Activated T-cell treated with anti-CD3 and anti-CD28 coated beads, Interleukin-2, amount 50 U/mL, for 24 hours (primary cell): ENCODE data around the gene IL31RA.

Experiments used
- DNase-seq: peaks from one replicate; pipeline ENCODE4 v3.0.0-alpha.2; 2020
- H3K27ac Mint-ChIP-seq: 2 replicates; pipeline ENCODE4 v1.8.0; 2020; ENCODE audit warnings: mild to moderate bottlenecking, mixed read lengths
- H3K27me3 Mint-ChIP-seq: 2 replicates; pipeline ENCODE4 v1.8.0; 2020; ENCODE audit warnings: mixed read lengths
- H3K36me3 Mint-ChIP-seq: 2 replicates; pipeline ENCODE4 v1.8.0; 2020; ENCODE audit warnings: low read depth, mixed read lengths
- H3K4me1 Mint-ChIP-seq: 2 replicates; pipeline ENCODE4 v1.8.0; 2020; ENCODE audit warnings: low read depth, mixed read lengths
- H3K4me3 Mint-ChIP-seq: 2 replicates; pipeline ENCODE4 v1.8.0; 2020; ENCODE audit warnings: mild to moderate bottlenecking, moderate library complexity, mixed read lengths
- H3K9me3 Mint-ChIP-seq: 2 replicates; pipeline ENCODE4 v1.8.0; 2020; ENCODE audit warnings: mixed read lengths

Gene IL31RA

DNA sequence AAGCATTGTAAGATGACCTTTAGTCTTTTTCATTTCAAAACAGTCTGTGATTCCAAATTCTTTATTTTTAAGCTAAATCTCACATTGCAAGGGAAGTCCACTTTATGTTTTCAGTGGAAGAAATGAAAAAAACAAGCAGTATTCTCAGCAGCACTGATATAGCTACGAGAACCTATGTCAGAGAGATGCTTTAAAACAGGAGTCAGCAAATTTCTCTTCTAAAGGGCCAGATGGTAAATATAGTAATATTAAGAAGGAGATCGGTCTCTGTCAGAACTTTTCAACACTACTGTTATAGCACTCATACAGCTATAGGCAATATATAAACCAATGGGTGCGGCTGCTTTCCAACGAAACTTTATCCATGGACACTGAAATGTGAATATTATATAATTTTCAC is 18.7 kb downstream of the IL31RA start:
- H3K36me3 Mint-ChIP-seq: no peaks in the 10 kb centered on the region
- H3K4me3 Mint-ChIP-seq: no peak overlapping the region
- H3K9me3 Mint-ChIP-seq: peaks cover 1% of the 10 kb centered on the region
- H3K27ac Mint-ChIP-seq: no peak overlapping the region
- no peaks in the 10 kb centered on the region for H3K27me3 Mint-ChIP-seq
- peaks cover 33% of the 10 kb centered on the region for H3K4me1 Mint-ChIP-seq
- DNase-seq: no peak

DNA sequence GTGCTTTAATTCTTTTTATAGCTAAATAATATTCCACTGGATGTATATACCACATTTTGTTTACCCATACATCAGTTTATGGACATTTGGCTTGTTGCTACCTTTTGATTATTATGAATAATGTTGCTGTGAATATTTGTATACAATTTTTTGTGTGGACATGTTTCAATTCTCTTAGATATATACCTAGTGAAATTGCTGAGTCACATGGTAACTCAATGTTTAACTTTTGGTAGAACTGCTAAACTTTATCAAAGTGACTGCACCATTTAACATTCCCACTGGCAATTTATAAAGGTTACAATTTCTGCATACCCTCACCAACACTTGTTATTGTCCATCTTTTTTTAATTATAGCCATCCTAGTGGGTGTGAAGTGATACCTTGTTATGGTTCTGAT is 22.1 kb downstream of the IL31RA start:
- Mint-ChIP-seq H3K9me3 (peaks cover 2% of the 10 kb centered on the region), H3K4me1 (peaks cover 14% of the 10 kb centered on the region), H3K4me3 (no peak overlapping the region), H3K27me3 (no peaks in the 10 kb centered on the region), H3K27ac (no peak overlapping the region), H3K36me3 (no peaks in the 10 kb centered on the region)
- DNase-seq: no peak

DNA sequence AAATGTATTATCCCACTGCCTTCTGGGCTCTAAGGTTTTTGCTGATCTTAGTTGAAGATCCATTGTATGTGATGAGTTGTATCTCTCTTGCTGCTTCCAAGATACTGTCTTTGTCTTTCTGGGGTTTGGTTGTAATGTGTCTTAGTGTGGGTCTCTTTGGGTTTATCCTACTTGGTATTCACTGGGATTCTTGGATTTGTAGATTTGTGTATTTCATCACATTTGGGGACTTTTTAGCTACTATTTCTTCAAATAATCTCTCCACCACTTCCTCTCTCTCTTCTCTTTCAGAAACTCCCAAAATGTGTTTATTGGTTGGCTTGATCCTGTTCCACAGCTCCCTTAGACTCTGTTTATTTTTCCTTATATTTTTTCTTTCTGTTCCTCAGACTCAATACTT is 26.5 kb downstream of the IL31RA start:
- H3K27me3 Mint-ChIP-seq: no peaks in the 10 kb centered on the region
- H3K4me3 Mint-ChIP-seq: no peak overlapping the region
- H3K4me1 Mint-ChIP-seq: no peaks in the 10 kb centered on the region
- no peaks in the 10 kb centered on the region for H3K36me3 Mint-ChIP-seq
- H3K27ac Mint-ChIP-seq: no peak overlapping the region
- no peak for DNase-seq
- H3K9me3 Mint-ChIP-seq: peaks cover 2% of the 10 kb centered on the region

DNA sequence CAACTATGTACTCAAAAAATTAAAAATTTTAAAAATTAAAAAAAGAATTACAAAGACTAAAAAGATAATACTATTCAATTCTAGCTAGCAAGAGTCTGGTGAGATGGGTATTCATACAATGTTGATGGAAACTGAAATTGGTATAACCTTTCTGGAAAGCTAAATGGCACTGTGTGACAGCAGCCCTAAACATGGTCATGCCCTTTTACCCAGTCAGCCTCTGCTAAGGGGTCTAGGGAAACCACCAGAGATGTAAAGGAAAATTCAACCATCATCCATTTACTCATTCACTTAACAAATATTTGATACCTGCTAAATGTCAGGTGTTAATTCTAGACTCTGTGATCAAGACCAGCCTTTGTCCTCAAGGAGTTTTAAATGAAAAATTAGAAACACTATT is 29.3 kb downstream of the IL31RA start:
- no peaks in the 10 kb centered on the region for H3K4me1 Mint-ChIP-seq
- no peak overlapping the region for H3K27ac Mint-ChIP-seq
- peaks cover 2% of the 10 kb centered on the region for H3K27me3 Mint-ChIP-seq
- no peaks in the 10 kb centered on the region for H3K36me3 Mint-ChIP-seq
- no peaks in the 10 kb centered on the region for H3K9me3 Mint-ChIP-seq
- DNase-seq: no peak
- H3K4me3 Mint-ChIP-seq: no peak overlapping the region

DNA sequence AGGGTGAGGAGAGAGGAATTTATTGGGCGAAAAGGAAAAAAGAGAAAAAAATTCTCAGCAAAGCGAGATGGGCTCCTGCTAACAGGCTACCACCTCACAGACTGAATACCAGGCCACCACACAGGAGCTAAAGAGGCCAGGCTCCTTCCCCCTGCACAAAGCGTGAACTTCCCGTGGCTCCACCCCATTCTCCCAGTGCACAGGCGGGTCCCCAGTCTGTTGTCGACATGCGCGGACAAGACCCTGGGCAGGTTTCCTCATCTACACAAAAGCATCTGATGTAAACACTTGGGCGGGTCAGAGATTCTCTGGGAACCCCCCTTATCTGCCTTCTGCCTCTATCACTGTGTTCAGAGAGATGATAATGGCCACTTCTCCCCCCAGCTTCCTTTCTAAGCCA is 34.2 kb downstream of the IL31RA start:
- Mint-ChIP-seq H3K27me3 (peaks cover 2% of the 10 kb centered on the region), H3K36me3 (no peaks in the 10 kb centered on the region), H3K27ac (no peak overlapping the region), H3K4me3 (no peak overlapping the region), H3K9me3 (no peaks in the 10 kb centered on the region), H3K4me1 (peaks cover 5% of the 10 kb centered on the region)
- DNase-seq: no peak

DNA sequence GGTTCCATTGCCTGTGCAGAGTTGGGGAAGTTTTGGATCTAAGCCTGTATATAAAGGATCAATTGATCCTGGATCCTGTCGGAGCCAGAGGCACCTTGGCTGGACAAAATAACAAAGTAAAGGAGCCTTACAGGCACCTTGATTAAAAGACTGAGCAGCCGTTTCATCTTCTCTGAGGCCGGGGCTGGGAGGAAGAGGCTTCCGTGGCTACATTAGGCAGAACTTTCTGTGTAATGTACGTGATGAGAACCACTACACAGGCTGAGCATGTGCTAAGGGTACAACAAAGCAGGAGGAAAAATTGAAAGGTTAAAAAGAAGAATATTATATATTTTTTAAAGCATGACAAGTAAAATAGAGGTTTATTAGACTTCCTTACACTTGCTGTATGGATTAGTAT is 37.0 kb downstream of the IL31RA start:
- Mint-ChIP-seq H3K36me3 (no peaks in the 10 kb centered on the region), H3K9me3 (no peaks in the 10 kb centered on the region), H3K27ac (no peak overlapping the region), H3K4me1 (peaks cover 5% of the 10 kb centered on the region), H3K27me3 (peaks cover 2% of the 10 kb centered on the region), H3K4me3 (no peak overlapping the region)
- no peak for DNase-seq

DNA sequence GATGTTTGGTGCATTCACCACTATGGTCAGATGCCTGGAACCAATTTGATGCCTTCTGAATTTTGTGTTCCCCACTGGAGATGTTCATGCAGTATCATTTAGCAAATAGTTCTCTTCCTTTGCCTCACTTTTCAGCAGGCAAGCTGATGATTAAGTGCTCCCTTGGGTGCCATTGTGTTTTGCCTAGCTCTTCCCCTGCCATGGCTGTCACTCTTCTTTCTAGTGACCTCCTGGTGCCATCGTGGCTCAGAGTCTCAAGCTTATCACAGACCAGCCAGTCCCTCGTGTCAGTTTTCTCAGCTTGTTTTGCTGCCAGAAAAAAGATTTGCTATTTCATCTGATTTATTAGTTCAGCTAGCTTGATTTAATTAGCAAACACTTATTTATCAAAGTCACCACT is 41.3 kb downstream of the IL31RA start:
- no peak overlapping the region for H3K4me3 Mint-ChIP-seq
- no peak for DNase-seq
- peaks cover 12% of the 10 kb centered on the region for H3K4me1 Mint-ChIP-seq
- H3K36me3 Mint-ChIP-seq: no peaks in the 10 kb centered on the region
- no peaks in the 10 kb centered on the region for H3K9me3 Mint-ChIP-seq
- H3K27me3 Mint-ChIP-seq: peaks cover 4% of the 10 kb centered on the region
- no peak overlapping the region for H3K27ac Mint-ChIP-seq

DNA sequence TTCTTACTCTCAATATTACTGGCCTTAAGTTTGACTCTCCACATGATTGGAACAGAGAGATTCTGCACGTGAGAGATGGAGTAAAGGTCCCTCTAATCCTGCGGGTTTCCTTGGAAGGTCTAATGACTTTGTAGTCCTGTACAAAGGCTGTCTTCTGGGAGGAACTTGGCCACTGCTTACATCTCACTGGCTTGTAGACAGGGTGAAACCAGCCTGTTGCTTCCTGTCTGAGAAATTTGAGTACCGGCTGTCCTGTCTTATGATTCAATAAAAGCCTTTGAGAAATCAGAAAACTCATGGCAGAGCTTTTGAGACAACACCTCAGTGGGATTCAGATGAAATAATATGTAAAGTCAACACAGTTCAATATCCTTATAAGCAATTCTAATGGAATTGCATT is 43.0 kb downstream of the IL31RA start:
- DNase-seq: no peak
- Mint-ChIP-seq H3K4me3 (no peak overlapping the region), H3K9me3 (no peaks in the 10 kb centered on the region), H3K4me1 (peaks cover 15% of the 10 kb centered on the region), H3K27me3 (peaks cover 12% of the 10 kb centered on the region), H3K36me3 (no peaks in the 10 kb centered on the region), H3K27ac (no peak overlapping the region)

DNA sequence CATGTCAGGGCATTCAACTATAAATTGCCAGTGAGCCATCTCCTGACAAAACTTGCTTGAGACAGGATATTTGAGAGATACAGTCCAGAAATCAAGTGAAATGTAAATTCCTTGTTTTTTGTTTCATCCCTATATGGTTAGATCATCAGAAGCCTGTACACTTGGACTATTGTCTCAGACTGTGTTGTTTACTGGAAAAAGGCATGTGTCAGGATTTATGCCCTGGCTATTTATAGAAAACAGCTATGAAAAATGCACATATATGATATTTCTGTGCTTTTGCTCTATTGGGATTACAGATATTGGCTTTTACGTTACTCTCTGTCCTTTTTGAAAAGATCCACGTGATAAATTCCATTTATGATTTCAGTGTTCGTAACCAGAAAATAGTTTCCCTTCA is 44.2 kb downstream of the IL31RA start:
- H3K27ac Mint-ChIP-seq: no peak overlapping the region
- no peaks in the 10 kb centered on the region for H3K36me3 Mint-ChIP-seq
- no peak overlapping the region for H3K4me3 Mint-ChIP-seq
- DNase-seq: no peak
- H3K4me1 Mint-ChIP-seq: peaks cover 27% of the 10 kb centered on the region
- peaks cover 16% of the 10 kb centered on the region for H3K27me3 Mint-ChIP-seq
- H3K9me3 Mint-ChIP-seq: no peaks in the 10 kb centered on the region

DNA sequence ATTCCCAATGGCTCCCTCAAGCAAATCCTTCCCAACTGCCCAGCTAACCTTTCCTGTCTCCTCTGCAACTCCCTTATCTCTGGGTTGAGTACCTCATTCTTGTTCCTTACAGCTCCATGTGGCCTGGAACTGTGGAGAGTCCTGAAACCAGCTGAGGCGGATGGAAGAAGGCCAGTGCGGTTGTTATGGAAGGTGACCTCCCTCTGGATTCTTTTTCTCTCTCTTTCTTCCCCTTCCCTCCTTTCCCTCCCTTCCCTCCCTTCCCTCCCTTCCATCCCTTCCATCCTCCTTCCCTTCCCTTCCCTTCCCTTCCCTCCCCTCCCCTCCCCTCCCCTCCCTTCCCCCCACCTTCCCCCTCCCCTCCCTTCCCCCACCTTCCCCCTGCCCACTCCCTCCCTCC is 45.1 kb downstream of the IL31RA start:
- no peaks in the 10 kb centered on the region for H3K36me3 Mint-ChIP-seq
- H3K27me3 Mint-ChIP-seq: peaks cover 18% of the 10 kb centered on the region
- H3K9me3 Mint-ChIP-seq: no peaks in the 10 kb centered on the region
- no peak overlapping the region for H3K27ac Mint-ChIP-seq
- no peak overlapping the region for H3K4me3 Mint-ChIP-seq
- DNase-seq: no peak
- H3K4me1 Mint-ChIP-seq: peaks cover 31% of the 10 kb centered on the region

DNA sequence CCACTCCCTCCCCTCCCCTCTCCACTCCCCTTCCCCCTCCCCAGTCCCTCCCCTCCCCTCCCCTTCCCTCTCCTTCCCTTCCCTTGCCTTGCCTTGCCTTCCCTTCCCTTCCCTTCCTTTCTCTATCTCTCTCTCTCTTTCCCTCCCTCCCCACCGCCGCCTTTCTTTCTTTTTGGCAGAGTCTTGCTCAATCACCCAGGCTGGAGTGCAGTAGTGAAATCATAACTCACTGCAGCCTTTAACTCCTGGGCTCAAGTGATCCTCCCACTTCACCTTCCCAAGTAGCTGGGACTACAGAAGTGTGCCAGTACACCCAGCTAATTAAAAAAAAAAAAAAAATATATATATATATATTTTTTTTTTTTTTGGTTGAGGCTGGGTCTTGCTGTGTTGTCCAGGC is 45.5 kb downstream of the IL31RA start:
- Mint-ChIP-seq H3K27ac (no peak overlapping the region), H3K36me3 (no peaks in the 10 kb centered on the region), H3K4me3 (no peak overlapping the region), H3K27me3 (peaks cover 18% of the 10 kb centered on the region), H3K4me1 (peaks cover 31% of the 10 kb centered on the region), H3K9me3 (no peaks in the 10 kb centered on the region)
- DNase-seq: no peak

DNA sequence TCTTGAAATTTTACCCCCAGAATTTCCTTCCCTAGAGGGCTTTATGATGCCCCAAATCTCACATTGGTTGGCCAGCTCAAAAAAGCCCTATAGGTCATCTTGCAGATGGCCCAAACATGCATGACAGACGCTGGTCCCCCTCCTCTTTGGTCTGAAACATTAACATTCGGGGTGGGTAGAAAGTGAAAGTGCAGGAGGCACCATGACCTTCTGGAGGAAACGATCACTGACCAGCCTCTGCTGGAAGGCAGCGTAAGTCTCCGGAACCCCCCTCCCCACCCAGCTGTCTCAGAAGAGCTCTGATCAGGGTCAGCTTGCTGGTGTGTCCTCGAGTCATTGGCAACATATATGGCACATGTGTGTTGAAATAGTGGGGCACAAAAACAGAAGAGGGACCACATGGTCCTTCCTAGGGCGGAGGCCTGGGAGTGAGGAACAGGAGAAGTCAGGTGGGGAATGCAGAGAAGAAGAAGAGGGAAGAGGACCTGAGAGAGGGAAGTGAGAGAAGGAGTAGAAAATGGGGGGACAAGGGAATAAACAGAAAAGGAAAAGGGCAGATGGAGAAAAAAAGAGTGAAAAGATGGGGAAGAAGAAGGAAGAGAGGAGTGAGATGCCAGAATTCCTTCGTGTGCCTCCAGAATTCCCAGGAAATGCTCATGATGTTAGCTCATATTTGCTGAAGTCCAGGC is 46.2 kb downstream of the IL31RA start:
- no peak overlapping the region for H3K4me3 Mint-ChIP-seq
- DNase-seq: no peak
- no peaks in the 10 kb centered on the region for H3K36me3 Mint-ChIP-seq
- peaks cover 18% of the 10 kb centered on the region for H3K27me3 Mint-ChIP-seq
- no peak overlapping the region for H3K27ac Mint-ChIP-seq
- no peaks in the 10 kb centered on the region for H3K9me3 Mint-ChIP-seq
- H3K4me1 Mint-ChIP-seq: peaks cover 34% of the 10 kb centered on the region

DNA sequence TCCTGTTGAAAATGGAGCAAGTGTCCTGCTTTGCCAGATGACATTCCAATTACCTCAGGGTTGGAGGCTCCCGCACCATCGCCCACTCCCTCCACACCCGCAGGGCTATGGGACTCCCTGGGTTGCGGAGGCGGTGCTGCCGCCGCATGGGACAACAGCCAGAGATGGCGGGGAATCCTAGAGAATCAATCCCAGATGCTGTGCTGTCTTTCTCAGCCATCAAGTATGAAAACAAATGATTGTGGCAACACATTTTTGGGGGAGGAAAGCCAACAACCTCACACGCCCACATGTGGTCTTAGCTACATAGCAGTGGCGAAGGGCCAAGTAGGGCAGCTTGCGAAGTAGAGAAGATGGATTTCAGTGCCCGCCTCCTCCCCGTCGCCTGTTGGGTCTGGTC is 46.7 kb downstream of the IL31RA start:
- Mint-ChIP-seq H3K4me1 (peaks cover 37% of the 10 kb centered on the region), H3K27ac (no peak overlapping the region), H3K9me3 (no peaks in the 10 kb centered on the region), H3K4me3 (no peak overlapping the region), H3K36me3 (no peaks in the 10 kb centered on the region), H3K27me3 (peaks cover 18% of the 10 kb centered on the region)
- DNase-seq: no peak

DNA sequence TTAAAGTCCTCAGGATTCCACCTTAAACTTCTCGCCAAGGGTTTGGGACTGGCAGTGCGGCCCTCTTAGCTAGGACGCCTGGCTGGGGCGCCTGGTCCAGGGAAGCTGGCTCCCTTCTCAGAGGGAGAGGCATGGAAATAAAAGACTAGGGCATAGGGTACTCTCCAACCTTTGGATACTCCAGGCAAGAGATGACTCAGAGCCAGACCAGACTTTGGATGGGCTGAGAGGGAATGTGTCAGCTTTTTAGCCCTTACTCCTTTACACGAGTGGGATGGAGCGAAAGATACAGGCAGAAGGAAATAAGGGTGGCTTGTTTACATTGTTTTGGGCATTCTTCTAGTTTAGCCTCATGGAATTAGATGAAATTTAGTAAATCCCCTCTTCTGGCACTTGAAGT is 48.2 kb downstream of the IL31RA start:
- Mint-ChIP-seq H3K4me3 (no peak overlapping the region), H3K4me1 (peaks cover 46% of the 10 kb centered on the region), H3K27me3 (peaks cover 20% of the 10 kb centered on the region), H3K9me3 (no peaks in the 10 kb centered on the region), H3K36me3 (no peaks in the 10 kb centered on the region), H3K27ac (peak overlapping the region; percentile 14)
- DNase-seq: no peak

DNA sequence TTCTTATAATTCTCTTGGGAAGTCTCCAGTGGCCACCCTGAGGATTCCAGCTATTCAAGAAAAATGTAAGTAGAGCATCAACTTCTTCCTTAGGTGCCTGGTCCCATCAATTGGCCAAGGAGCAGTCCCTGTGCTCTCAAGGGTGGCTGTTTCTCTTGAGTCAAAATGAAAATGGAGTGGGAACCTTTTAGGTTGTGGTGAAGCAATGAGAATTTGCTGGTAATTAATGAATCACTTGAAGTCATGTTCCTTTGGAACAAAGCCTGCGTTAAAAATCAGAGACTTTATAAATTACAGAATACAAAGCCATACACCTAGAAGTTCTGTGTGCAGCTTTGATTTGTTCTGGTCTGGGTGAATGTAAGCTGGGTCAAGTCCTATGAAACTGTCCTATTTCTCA is 48.9 kb downstream of the IL31RA start:
- DNase-seq: no peak
- Mint-ChIP-seq H3K4me1 (peaks cover 45% of the 10 kb centered on the region), H3K27me3 (peaks cover 20% of the 10 kb centered on the region), H3K9me3 (no peaks in the 10 kb centered on the region), H3K27ac (no peak overlapping the region), H3K4me3 (no peak overlapping the region), H3K36me3 (no peaks in the 10 kb centered on the region)

DNA sequence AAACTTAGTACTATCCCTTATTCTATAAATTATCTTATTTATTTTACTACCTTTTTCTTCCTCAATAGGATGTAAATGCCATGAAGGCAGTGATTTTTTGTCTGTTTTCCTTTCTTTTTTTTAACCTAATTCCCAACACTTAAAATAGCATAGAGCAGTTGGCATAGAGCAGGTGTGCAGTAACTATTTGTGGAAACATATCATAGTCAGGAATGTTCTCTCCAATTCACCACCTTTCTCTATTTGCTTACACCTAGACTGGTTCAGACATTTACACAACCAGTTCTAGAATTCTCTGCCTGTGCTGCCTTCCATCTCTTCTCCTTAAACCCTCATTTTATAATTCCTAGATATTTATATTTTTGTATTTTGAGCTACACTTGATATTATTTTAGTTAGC is 49.6 kb downstream of the IL31RA start:
- Mint-ChIP-seq H3K9me3 (no peaks in the 10 kb centered on the region), H3K4me1 (peaks cover 47% of the 10 kb centered on the region), H3K4me3 (no peak overlapping the region), H3K36me3 (no peaks in the 10 kb centered on the region), H3K27ac (no peak overlapping the region), H3K27me3 (peaks cover 24% of the 10 kb centered on the region)
- DNase-seq: no peak
